Cardiac fibroblast (primary cell): ENCODE data around the gene CNDP2.

Source experiments
- DNase-seq, 2 donors: peaks; one replicate each; pipeline versions ENCODE4 v3.0.0 to v3.0.0-alpha.2; 2010; ENCODE audit warnings: low read depth in 2 of 2
- H3K4me3 ChIP-seq, 2 donors: replicated peaks in 1 of 2; 1 replicate in 1 of 2; 2 replicates in 1 of 2; pipeline ENCODE4 v1.5.1; 2011; ENCODE audit warnings: low read depth in 2 of 2, low read length in 2 of 2, mild to moderate bottlenecking in 2 of 2, moderate library complexity in 1 of 2
- TF ChIP-seq, protein P1 (sequence below): IDR thresholded peaks from one replicate; pipeline ENCODE4 v1.5.1; 2011; ENCODE audit warnings: low read depth, mild to moderate bottlenecking, low read length, inconsistent platforms

CNDP2 gene

DNA sequence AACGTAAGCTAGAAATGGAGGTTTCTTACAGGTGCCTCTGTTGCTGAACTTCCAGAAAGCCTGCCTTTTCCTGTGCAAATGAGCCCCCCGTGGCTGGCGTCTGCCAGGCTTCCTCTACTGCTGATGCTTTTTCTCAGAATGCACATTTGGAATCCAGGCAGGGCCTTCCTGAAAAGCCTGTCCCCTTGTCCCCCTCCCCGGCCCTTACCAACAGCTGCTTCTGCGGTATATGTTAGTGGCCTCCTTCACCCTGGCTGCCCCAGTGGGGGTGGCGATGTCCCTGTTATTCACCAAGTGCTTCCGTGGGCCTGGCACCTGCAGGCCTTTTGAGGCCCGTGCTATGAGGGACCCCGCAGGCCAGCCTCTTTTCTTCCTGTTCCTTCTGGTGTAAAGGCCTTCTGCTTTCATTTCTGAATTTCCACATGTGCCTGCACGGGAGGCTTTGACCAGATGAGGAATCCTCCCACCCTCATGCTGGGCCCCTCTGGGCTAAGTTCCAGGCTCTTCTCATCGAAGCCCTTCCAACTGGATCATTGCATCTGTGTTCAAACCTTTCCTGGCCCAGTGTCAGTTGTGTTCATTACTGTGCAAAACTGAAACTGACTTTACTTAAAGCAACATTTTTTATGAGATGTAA lies 10.4 kb downstream of the CNDP2 start:
- peak in 1 of 2 donors; percentile 70 for DNase-seq
- H3K4me3 ChIP-seq: no peak overlapping the region
- TF ChIP-seq, protein P1, sequence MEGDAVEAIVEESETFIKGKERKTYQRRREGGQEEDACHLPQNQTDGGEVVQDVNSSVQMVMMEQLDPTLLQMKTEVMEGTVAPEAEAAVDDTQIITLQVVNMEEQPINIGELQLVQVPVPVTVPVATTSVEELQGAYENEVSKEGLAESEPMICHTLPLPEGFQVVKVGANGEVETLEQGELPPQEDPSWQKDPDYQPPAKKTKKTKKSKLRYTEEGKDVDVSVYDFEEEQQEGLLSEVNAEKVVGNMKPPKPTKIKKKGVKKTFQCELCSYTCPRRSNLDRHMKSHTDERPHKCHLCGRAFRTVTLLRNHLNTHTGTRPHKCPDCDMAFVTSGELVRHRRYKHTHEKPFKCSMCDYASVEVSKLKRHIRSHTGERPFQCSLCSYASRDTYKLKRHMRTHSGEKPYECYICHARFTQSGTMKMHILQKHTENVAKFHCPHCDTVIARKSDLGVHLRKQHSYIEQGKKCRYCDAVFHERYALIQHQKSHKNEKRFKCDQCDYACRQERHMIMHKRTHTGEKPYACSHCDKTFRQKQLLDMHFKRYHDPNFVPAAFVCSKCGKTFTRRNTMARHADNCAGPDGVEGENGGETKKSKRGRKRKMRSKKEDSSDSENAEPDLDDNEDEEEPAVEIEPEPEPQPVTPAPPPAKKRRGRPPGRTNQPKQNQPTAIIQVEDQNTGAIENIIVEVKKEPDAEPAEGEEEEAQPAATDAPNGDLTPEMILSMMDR: no peak

DNA sequence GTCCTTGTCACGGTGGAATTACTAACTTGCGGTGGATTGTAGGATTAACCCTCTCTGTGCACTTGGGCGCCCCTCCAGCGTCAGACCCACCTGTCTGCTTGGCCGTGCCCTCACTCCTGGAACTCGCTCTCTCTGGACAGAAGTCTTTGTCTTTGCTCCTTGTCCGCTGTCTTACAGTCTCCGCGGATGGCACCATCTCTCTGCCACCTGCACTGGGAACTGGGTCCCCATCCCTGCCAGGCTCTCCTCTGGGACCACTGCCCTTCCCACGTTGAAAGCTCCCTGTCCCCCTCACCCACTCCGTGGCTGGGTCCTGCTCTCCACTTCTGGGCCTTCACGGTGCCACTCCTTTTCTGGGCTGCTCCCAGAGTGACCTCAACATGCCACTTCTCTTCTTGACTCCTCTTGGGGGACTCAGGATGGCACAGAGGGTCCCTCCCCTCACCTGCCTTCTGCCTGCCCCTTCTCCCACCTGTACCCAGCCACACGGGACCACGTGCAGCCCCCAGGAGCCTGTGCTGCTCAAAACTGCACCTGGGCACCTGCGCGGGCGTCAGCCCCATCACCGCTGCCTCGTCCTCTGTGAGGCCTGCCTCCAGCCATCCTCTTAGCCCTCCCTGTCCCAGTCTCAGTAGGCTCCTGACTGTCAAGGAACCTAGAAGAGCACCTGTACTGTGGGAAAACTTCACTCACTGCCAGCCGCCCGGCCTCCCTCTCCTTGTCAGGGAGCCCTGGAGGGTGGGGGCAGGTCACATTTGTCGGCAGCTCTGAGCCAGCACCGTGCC lies 11.1 kb downstream of the CNDP2 start:
- H3K4me3 ChIP-seq: no peak overlapping the region
- TF ChIP-seq, protein P1: no peak
- no peak for DNase-seq

- no peak overlapping the region for H3K4me3 ChIP-seq
- no peak for DNase-seq
- TF ChIP-seq, protein P1: no peak
These were observed 11.8 kb downstream of the CNDP2 start for GRCh38 chr18:74507927-74508326.

DNA sequence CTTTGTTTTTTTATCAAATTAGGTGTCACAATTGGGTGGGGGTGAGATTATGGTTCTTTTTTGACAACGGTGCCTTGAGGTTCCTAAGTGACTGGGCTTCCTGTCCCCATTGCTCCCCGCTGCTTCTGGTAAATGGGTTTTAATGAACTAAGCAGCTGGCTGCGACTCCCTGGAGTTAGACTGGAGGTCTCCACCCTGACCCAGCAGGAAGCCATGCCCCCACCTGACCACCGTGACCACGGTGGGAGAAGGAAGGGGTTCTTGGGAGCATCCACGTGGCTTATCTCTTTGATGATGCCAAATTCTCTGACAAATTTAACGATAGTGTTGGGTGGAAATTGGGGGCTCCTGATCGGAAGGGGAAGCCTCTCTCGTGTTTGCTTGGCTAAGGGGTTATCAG lies 12.2 kb downstream of the CNDP2 start:
- DNase-seq: no peak
- TF ChIP-seq, protein P1: no peak
- no peak overlapping the region for H3K4me3 ChIP-seq

- TF ChIP-seq, protein P1: no peak
- no peak overlapping the region for H3K4me3 ChIP-seq
- DNase-seq: peak in 1 of 2 donors; percentile 6
These were observed 12.7 kb downstream of the CNDP2 start for GRCh38 chr18:74508821-74509225.

DNA sequence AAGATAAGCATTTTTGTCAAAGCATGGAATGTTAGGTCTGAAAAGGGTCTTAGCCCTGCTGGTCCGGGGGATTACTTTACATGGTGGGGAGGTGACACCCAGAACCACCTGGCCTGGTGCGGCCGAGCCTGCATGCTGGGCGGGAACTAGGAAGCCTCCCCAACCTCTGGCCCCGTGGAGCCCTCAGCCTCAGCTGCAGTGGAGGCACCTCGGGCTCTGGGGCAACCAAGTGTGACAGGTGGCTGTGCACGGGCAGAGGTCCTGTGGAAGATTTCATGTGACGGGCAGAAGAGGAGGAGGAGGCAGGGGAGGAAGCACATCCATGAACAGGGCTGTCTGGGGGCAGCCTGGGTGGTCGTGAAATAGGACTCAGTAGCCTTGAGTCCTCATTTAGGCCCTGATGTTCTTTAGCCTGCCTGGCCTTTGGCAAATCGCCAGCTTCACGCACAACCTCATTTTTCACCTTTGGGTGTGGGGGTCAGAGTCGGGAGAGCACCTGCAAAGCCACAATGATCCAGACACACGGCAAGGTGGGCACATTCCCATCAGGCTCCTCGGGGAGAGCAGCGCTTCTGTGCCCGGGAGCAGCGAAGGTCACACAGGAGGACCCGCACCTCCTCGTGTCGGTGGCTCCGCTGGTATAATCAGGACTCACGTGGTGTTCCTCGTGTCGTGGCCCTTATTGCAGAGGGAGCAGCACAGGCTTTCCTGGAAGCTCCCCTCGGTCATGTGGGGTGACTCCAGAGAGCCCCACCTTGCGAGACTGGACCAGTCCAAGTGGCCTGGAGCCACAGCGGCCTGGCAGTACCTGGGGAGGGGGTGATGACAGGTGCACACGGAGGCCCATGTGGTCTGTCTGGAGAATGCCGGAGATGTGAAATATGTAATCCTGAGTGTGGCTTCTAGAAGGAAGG lies 13.9 kb downstream of the CNDP2 start:
- TF ChIP-seq, protein P1: no peak
- DNase-seq: no peak
- H3K4me3 ChIP-seq: no peak overlapping the region
